Measurements from ENCODE around the gene PDS5B. TPM values are rescaled to one million over a fixed set of nuclear protein-coding genes. Genes with fewer than 3 reads are reported as not detected.
"Not testable (repeated sequence)": the region's sequence is repeated elsewhere in the genome, so short reads cannot be mapped to it uniquely, and the experiment has no call there.

The PDS5B gene
- total RNA-seq, 2 donors from 2014 or later, result 46.9 to 57.1 TPM

DNA sequence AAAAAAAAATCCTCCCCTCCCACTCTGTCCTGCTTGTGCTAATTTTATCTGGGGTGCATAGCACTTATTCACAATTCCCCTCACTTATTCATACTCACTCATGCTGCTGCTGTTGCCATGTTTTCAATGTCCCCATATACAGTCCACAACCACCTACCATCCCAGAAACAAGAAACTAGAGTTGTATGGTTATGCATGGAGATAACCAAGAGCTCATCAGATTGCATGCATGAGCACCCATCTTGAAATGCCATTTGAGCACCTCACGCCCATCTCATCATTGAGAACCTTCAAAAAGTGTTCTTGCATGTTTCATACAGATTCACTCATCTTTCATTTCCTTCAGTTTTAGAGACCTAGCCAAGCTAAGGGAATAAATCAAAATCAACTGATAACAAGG lies 32.5 kb upstream of the PDS5B start:
- no peaks in the 10 kb centered on the region for H3K36me3 ChIP-seq (ENCODE audit: control insufficient read depth, insufficient read depth, low read length)
- TF ChIP-seq, protein P1, sequence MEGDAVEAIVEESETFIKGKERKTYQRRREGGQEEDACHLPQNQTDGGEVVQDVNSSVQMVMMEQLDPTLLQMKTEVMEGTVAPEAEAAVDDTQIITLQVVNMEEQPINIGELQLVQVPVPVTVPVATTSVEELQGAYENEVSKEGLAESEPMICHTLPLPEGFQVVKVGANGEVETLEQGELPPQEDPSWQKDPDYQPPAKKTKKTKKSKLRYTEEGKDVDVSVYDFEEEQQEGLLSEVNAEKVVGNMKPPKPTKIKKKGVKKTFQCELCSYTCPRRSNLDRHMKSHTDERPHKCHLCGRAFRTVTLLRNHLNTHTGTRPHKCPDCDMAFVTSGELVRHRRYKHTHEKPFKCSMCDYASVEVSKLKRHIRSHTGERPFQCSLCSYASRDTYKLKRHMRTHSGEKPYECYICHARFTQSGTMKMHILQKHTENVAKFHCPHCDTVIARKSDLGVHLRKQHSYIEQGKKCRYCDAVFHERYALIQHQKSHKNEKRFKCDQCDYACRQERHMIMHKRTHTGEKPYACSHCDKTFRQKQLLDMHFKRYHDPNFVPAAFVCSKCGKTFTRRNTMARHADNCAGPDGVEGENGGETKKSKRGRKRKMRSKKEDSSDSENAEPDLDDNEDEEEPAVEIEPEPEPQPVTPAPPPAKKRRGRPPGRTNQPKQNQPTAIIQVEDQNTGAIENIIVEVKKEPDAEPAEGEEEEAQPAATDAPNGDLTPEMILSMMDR (conservative IDR thresholded peaks at IDR 0.05), result no peak
- WGBS, 2 experiments (ENCODE audit: insufficient coverage in 1 of 2, insufficient read length in 1 of 2), result 86 to 93% methylated on average over 1 of the region's 1 CpG

DNA sequence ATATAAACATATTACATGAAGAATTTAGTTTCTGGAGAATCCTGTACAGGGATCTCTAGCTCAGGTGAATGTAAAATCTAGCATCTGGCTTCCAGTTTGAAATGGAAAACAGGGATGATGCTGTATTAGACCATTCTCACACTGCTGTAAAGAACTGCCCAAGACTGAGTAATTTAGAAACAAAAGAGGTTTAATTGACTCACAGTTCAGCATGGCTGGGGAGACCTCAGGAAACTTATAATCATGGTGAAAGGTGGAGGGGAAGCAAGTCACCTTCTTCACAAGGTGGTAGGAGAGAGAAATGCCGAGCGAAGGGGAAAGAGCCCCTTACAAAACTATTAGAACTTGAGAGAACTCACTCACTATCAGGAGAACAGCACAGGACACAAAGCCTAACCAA lies 30.6 kb upstream of the PDS5B start:
- H3K27me3 Mint-ChIP-seq (ENCODE audit: insufficient read depth), result peaks cover 2% of the 10 kb centered on the region
- H3K4me1 ChIP-seq (ENCODE audit: control insufficient read depth, insufficient read depth, low read length), result no peaks in the 10 kb centered on the region
- H3K4me3 Mint-ChIP-seq, result no peak overlapping the region
- H3K36me3 Mint-ChIP-seq (ENCODE audit: low read depth), result no peaks in the 10 kb centered on the region
- H3K9me3 ChIP-seq (ENCODE audit: control insufficient read depth, low read length), result peaks cover 4% of the 10 kb centered on the region
- no peak overlapping the region for H3K4me3 ChIP-seq (ENCODE audit: low read length)
- no peaks in the 10 kb centered on the region for H3K4me1 Mint-ChIP-seq
- H3K27me3 ChIP-seq (ENCODE audit: control insufficient read depth, insufficient read depth, low read length, poor library complexity, severe bottlenecking), result no peaks in the 10 kb centered on the region
- WGBS, 2 experiments (ENCODE audit: insufficient coverage in 1 of 2, insufficient read length in 1 of 2), result 80% methylated on average over 1 of the region's 2 CpGs; no CpG with 5 or more reads in 1 of the 2 experiments
- H3K36me3 ChIP-seq (ENCODE audit: control insufficient read depth, insufficient read depth, low read length), result no peaks in the 10 kb centered on the region
- DNase-seq, result no peak
- H3K27ac Mint-ChIP-seq, result no peak overlapping the region
- TF ChIP-seq, protein P1 (conservative IDR thresholded peaks at IDR 0.05), result no peak
- H3K9ac ChIP-seq (ENCODE audit: extremely low read depth, low read length, poor library complexity, severe bottlenecking), result no peak overlapping the region
- no peak overlapping the region for H3K27ac ChIP-seq (ENCODE audit: low read depth, low read length)
- H3K9me3 Mint-ChIP-seq, result peaks cover 2% of the 10 kb centered on the region

More for the DNA sequence above, 32.5 kb upstream of the PDS5B start:
- Histone ChIP-seq H3K27ac (ENCODE audit: low read depth, low read length) (no peak overlapping the region), H3K27me3 (ENCODE audit: control insufficient read depth, insufficient read depth, low read length, poor library complexity, severe bottlenecking) (no peaks in the 10 kb centered on the region), H3K4me3 (ENCODE audit: low read length) (no peak overlapping the region), H3K9ac (ENCODE audit: extremely low read depth, low read length, poor library complexity, severe bottlenecking) (no peak overlapping the region), H3K9me3 (ENCODE audit: control insufficient read depth, low read length) (no peaks in the 10 kb centered on the region), H3K4me1 (ENCODE audit: control insufficient read depth, insufficient read depth, low read length) (no peaks in the 10 kb centered on the region)
- Mint-ChIP-seq H3K4me3 (no peak overlapping the region), H3K27me3 (ENCODE audit: insufficient read depth) (peaks cover 2% of the 10 kb centered on the region), H3K4me1 (no peaks in the 10 kb centered on the region), H3K36me3 (ENCODE audit: low read depth) (no peaks in the 10 kb centered on the region), H3K9me3 (no peaks in the 10 kb centered on the region), H3K27ac (no peak overlapping the region)
- no peak for DNase-seq

DNA sequence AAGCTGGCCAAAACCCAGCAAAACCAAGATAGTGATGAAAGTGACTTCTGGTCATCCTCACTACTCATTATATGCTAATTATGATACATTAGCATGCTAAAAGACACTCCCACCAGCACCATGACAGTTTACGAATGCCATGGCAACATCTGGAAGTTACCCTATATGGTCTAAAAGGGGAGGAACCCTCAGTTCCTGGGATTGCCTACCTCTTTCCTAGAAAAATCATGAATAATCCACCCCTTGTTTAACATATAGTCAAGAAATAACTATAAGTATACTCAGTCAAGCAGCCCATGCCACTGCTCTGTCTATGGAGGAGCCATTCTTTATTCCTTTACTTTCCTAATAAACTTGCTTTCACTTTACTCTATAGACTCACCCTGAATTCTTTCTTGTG lies 25.4 kb upstream of the PDS5B start:
- not testable (repeated sequence) for H3K4me3 ChIP-seq (ENCODE audit: low read length); H3K27ac ChIP-seq (ENCODE audit: low read depth, low read length); H3K4me3 Mint-ChIP-seq; H3K36me3 Mint-ChIP-seq (ENCODE audit: low read depth); H3K9ac ChIP-seq (ENCODE audit: extremely low read depth, low read length, poor library complexity, severe bottlenecking); H3K27me3 ChIP-seq (ENCODE audit: control insufficient read depth, insufficient read depth, low read length, poor library complexity, severe bottlenecking); H3K4me1 Mint-ChIP-seq; H3K36me3 ChIP-seq (ENCODE audit: control insufficient read depth, insufficient read depth, low read length); H3K27ac Mint-ChIP-seq; DNase-seq; H3K4me1 ChIP-seq (ENCODE audit: control insufficient read depth, insufficient read depth, low read length); H3K27me3 Mint-ChIP-seq (ENCODE audit: insufficient read depth)
- peaks cover 20% of the 10 kb centered on the region for H3K9me3 Mint-ChIP-seq
- peaks cover 18% of the 10 kb centered on the region for H3K9me3 ChIP-seq (ENCODE audit: control insufficient read depth, low read length)
- 83 to 96% methylated on average over 1 of the region's 1 CpG for WGBS, 2 experiments (ENCODE audit: insufficient coverage in 1 of 2, insufficient read length in 1 of 2)

DNA sequence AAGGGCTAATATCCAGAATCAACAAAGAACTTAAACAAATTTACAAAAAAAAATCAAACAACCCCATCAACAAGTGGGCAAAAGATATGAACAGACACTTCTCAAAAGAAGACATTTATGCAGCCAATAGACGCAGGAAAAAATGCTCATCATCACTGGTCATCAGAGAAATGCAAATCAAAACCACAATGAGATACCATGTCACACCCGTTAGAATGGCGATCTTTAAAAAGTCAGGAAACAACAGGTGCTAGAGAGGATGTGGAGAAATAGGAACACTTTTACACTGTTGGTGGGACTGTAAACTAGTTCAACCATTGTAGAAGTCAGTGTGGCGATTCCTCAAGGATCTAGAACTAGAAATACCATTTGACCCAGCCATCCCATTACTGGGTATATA lies 10.6 kb upstream of the PDS5B start:
- not testable (repeated sequence) for H3K4me3 ChIP-seq (ENCODE audit: low read length); H3K27ac Mint-ChIP-seq; H3K36me3 ChIP-seq (ENCODE audit: control insufficient read depth, insufficient read depth, low read length); H3K4me3 Mint-ChIP-seq; H3K27me3 Mint-ChIP-seq (ENCODE audit: insufficient read depth); H3K4me1 Mint-ChIP-seq; H3K27me3 ChIP-seq (ENCODE audit: control insufficient read depth, insufficient read depth, low read length, poor library complexity, severe bottlenecking); H3K4me1 ChIP-seq (ENCODE audit: control insufficient read depth, insufficient read depth, low read length); H3K27ac ChIP-seq (ENCODE audit: low read depth, low read length); H3K9ac ChIP-seq (ENCODE audit: extremely low read depth, low read length, poor library complexity, severe bottlenecking); H3K36me3 Mint-ChIP-seq (ENCODE audit: low read depth); DNase-seq
- H3K9me3 Mint-ChIP-seq, result peaks cover 31% of the 10 kb centered on the region
- 96 to 100% methylated on average over 2 to 3 of the region's 4 CpGs for WGBS, 2 experiments (ENCODE audit: insufficient coverage in 1 of 2, insufficient read length in 1 of 2)
- H3K9me3 ChIP-seq (ENCODE audit: control insufficient read depth, low read length), result peaks cover 12% of the 10 kb centered on the region

Data from endodermal cell (in vitro differentiated cells).